ENCODE data around the gene MGA.

MGA gene

GRCh38 chr15:41660235-41661077, at the start of gene MGA:
TSS of gene MGA (plus strand) at chr15:41660405.
- peak; percentile 75 for DNase-seq (ENCODE audit: low read depth)

GRCh38 chr15:41620536-41621199, 39.5 kb upstream of the MGA start:
- DNase-seq (ENCODE audit: low read depth), result no peak

- DNase-seq (ENCODE audit: low read depth), result peak; percentile 62
Measured at GRCh38 chr15:41621200-41622193, 38.7 kb upstream of the MGA start.

- no peak for DNase-seq (ENCODE audit: low read depth)
Measured at GRCh38 chr15:41622901-41623300, 37.3 kb upstream of the MGA start.

- no peak for DNase-seq (ENCODE audit: low read depth)
Measured at GRCh38 chr15:41627203-41627602, 33.0 kb upstream of the MGA start.

GRCh38 chr15:41629463-41629862, 30.7 kb upstream of the MGA start:
- no peak for DNase-seq (ENCODE audit: low read depth)

- no peak for DNase-seq (ENCODE audit: low read depth)
Measured at GRCh38 chr15:41629883-41630282, 30.3 kb upstream of the MGA start.

GRCh38 chr15:41630616-41631217, 29.5 kb upstream of the MGA start:
- no peak for DNase-seq (ENCODE audit: low read depth)

GRCh38 chr15:41631880-41632470, 28.2 kb upstream of the MGA start:
- DNase-seq (ENCODE audit: low read depth), result no peak

GRCh38 chr15:41633609-41634008, 26.6 kb upstream of the MGA start:
- no peak for DNase-seq (ENCODE audit: low read depth)

- DNase-seq (ENCODE audit: low read depth), result no peak
Measured at GRCh38 chr15:41634072-41634626, 26.1 kb upstream of the MGA start.

GRCh38 chr15:41637086-41637485, 23.1 kb upstream of the MGA start:
- no peak for DNase-seq (ENCODE audit: low read depth)

- no peak for DNase-seq (ENCODE audit: low read depth)
Measured at GRCh38 chr15:41640985-41641384, 19.2 kb upstream of the MGA start.

- no peak for DNase-seq (ENCODE audit: low read depth)
Measured at GRCh38 chr15:41647262-41647661, 12.9 kb upstream of the MGA start.

GRCh38 chr15:41648097-41648496, 12.1 kb upstream of the MGA start:
- no peak for DNase-seq (ENCODE audit: low read depth)

- DNase-seq (ENCODE audit: low read depth), result no peak
Measured at GRCh38 chr15:41648770-41649169, 11.4 kb upstream of the MGA start.

GRCh38 chr15:41650806-41651205, 9.4 kb upstream of the MGA start:
- no peak for DNase-seq (ENCODE audit: low read depth)

GRCh38 chr15:41651373-41651772, 8.8 kb upstream of the MGA start:
- DNase-seq (ENCODE audit: low read depth), result no peak

- no peak for DNase-seq (ENCODE audit: low read depth)
Measured at GRCh38 chr15:41653760-41654159, 6.4 kb upstream of the MGA start.

GRCh38 chr15:41655716-41656115, 4.5 kb upstream of the MGA start:
- DNase-seq (ENCODE audit: low read depth), result no peak

GRCh38 chr15:41656188-41656587, 4.0 kb upstream of the MGA start:
- DNase-seq (ENCODE audit: low read depth), result no peak
